IMR-90 (cell line): ENCODE results near the gene CA11. TPM values are rescaled to one million over a fixed set of nuclear protein-coding genes. Genes with fewer than 3 reads are reported as not detected.

Experiments used
- ATAC-seq: fragments of 200-7000 bp; cut with Tn5 transposase; 2 replicates; pipeline ENCODE4 v1.9.1; 2020; ENCODE audit warnings: low read depth, mild to moderate bottlenecking, moderate library complexity
- BruUV-seq: library from RNA; stranded (reverse); fragments of 400-500 nt; replicated peaks from 2 replicates; lab custom pipeline; 2021; lab: Mats Ljungman, UMichigan
- CTCF ChIA-PET: fragments of 300-600 bp; formaldehyde crosslinking; extraction: SDS; loops from one replicate; lab custom pipeline; 2021; ENCODE audit warnings: antibody characterized with exemption; lab: Yijun Ruan, JAX
- POLR2A ChIA-PET: fragments of 300-600 bp; sonication (Branson Sonifier 250); formaldehyde crosslinking; loops from one replicate; lab custom pipeline; 2022; ENCODE audit warnings: antibody characterized with exemption; ENCODE audit not compliant: unreplicated experiment; lab: Charles Lee
- DNase-seq: peaks from one replicate; pipeline ENCODE4 v3.0.0; 2013
- H2AFZ ChIP-seq: replicated peaks from 2 replicates; pipeline ENCODE3; 2013; ENCODE audit warnings: low read length, mild to moderate bottlenecking; ENCODE audit not compliant: poor library complexity
- H2AK5ac ChIP-seq: 2 replicates; pipeline ENCODE4 v1.6.1; 2013; ENCODE audit warnings: low read depth, low read length, inconsistent platforms
- H2AK9ac ChIP-seq: replicated peaks from 2 replicates; pipeline ENCODE3; 2013; ENCODE audit warnings: mild to moderate bottlenecking, low read depth, low read length, moderate library complexity; ENCODE audit not compliant: poor library complexity
- H2BK120ac ChIP-seq: 2 replicates; pipeline ENCODE4 v1.6.1; 2013; ENCODE audit warnings: low read depth, low read length, inconsistent platforms
- H2BK15ac ChIP-seq: 3 replicates; pipeline ENCODE4 v1.6.1; 2013; ENCODE audit warnings: low read depth, low read length, inconsistent platforms
- H2BK20ac ChIP-seq: 2 replicates; pipeline ENCODE4 v1.6.1; 2013; ENCODE audit warnings: low read depth, mild to moderate bottlenecking, inconsistent platforms, low read length, moderate library complexity
- H2BK5ac ChIP-seq: 2 replicates; pipeline ENCODE4 v1.6.1; 2013; ENCODE audit warnings: mild to moderate bottlenecking, low read depth, low read length, inconsistent platforms; ENCODE audit not compliant: poor library complexity, severe bottlenecking
- H3K14ac ChIP-seq: replicated peaks from 2 replicates; pipeline ENCODE4 v1.6.1; 2013; ENCODE audit warnings: low read depth, low read length, inconsistent platforms
- H3K18ac ChIP-seq: 2 replicates; pipeline ENCODE4 v1.6.1; 2013; ENCODE audit warnings: low read depth, low read length, control low read depth
- H3K23ac ChIP-seq: 2 replicates; pipeline ENCODE4 v1.6.1; 2013; ENCODE audit warnings: low read depth, low read length, inconsistent platforms
- H3K27ac ChIP-seq: 2 replicates; pipeline ENCODE4 v1.5.1; 2013; ENCODE audit warnings: mild to moderate bottlenecking, control low read depth, low read length; ENCODE audit not compliant: insufficient read depth
- H3K27me3 ChIP-seq: 2 replicates; pipeline ENCODE4 v1.6.1; 2013; ENCODE audit warnings: low read length; ENCODE audit not compliant: control insufficient read depth, insufficient read depth
- H3K36me3 ChIP-seq: 2 replicates; pipeline ENCODE4 v1.6.1; 2013; ENCODE audit warnings: low read length, mixed read lengths; ENCODE audit not compliant: control insufficient read depth, insufficient read depth
- H3K4ac ChIP-seq: 2 replicates; pipeline ENCODE4 v1.6.1; 2013; ENCODE audit warnings: low read depth, low read length, inconsistent platforms
- H3K4me1 ChIP-seq: 2 replicates; pipeline ENCODE4 v1.6.1; 2013; ENCODE audit warnings: low read length, mixed read lengths; ENCODE audit not compliant: control insufficient read depth, insufficient read depth
- H3K4me2 ChIP-seq: 2 replicates; pipeline ENCODE4 v1.6.1; 2013; ENCODE audit warnings: low read depth, mild to moderate bottlenecking, control low read depth, low read length, moderate library complexity
- H3K4me3 ChIP-seq: 2 replicates; pipeline ENCODE4 v1.5.1; 2013; ENCODE audit warnings: low read depth, mild to moderate bottlenecking, control low read depth, low read length, moderate library complexity; ENCODE audit not compliant: insufficient read depth
- H3K56ac ChIP-seq: 2 replicates; pipeline ENCODE4 v1.6.1; 2013; ENCODE audit warnings: low read length, inconsistent platforms; ENCODE audit not compliant: insufficient read depth; ENCODE audit errors: extremely low read depth
- H3K79me1 ChIP-seq, 2 experiments: 2 replicates each; pipeline ENCODE4 v1.6.1; 2013; ENCODE audit warnings: low read length in 2 of 2, inconsistent platforms in 1 of 2, low read depth in 1 of 2
- H3K9ac ChIP-seq: 2 replicates; pipeline ENCODE4 v1.6.1; 2013; ENCODE audit warnings: low read depth, low read length, control low read depth
- H3K9me1 ChIP-seq: 2 replicates; pipeline ENCODE4 v1.6.1; 2013; ENCODE audit warnings: low read length, inconsistent platforms; ENCODE audit not compliant: insufficient read depth
- H3K9me3 ChIP-seq: 2 replicates; pipeline ENCODE4 v1.6.1; 2013; ENCODE audit warnings: low read length; ENCODE audit not compliant: control insufficient read depth, insufficient read depth
- H4K20me1 ChIP-seq: 2 replicates; pipeline ENCODE4 v1.6.1; 2013; ENCODE audit warnings: low read length, inconsistent platforms; ENCODE audit not compliant: insufficient read depth
- H4K5ac ChIP-seq: 2 replicates; pipeline ENCODE4 v1.6.1; 2013; ENCODE audit warnings: mild to moderate bottlenecking, low read depth, low read length, control low read depth
- H4K8ac ChIP-seq, 2 experiments: 2 replicates each; pipeline ENCODE4 v1.6.1; 2013; ENCODE audit warnings: low read depth in 2 of 2, low read length in 2 of 2, control low read depth in 1 of 2, inconsistent platforms in 1 of 2
- H4K91ac ChIP-seq: 2 replicates; pipeline ENCODE4 v1.6.1; 2013; ENCODE audit warnings: low read depth, low read length, inconsistent platforms; ENCODE audit not compliant: insufficient read depth
- BHLHE40 ChIP-seq: fragments of 150-350 bp; IDR thresholded peaks from 2 replicates; pipeline ENCODE4 v1.6.1; 2016; ENCODE audit warnings: mild to moderate bottlenecking, low read depth, low read length
- CEBPB ChIP-seq: IDR thresholded peaks from 2 replicates; pipeline ENCODE4 v1.6.1; 2012; ENCODE audit warnings: low read depth, low read length, improper control_type of control experiment
- CHD1 ChIP-seq: IDR thresholded peaks from 2 replicates; pipeline ENCODE4 v1.6.1; 2012; ENCODE audit warnings: low read depth, low read length, improper control_type of control experiment
- CTCF ChIP-seq: conservative IDR thresholded peaks from 2 replicates; pipeline ENCODE4 v1.5.1; 2012; ENCODE audit warnings: mild to moderate bottlenecking, low read depth, low read length, improper control_type of control experiment
- FOS ChIP-seq: fragments of 150-350 bp; IDR thresholded peaks from 2 replicates; pipeline ENCODE4 v1.6.1; 2016; ENCODE audit warnings: low read depth, low read length
- MAFK ChIP-seq: IDR thresholded peaks from 2 replicates; pipeline ENCODE4 v1.6.1; 2012; ENCODE audit warnings: low read depth, low read length, improper control_type of control experiment
- MAZ ChIP-seq: IDR thresholded peaks from 2 replicates; pipeline ENCODE4 v1.6.1; 2012; ENCODE audit warnings: low read depth, mild to moderate bottlenecking, low read length, improper control_type of control experiment, moderate library complexity, borderline replicate concordance
- MXI1 ChIP-seq: IDR thresholded peaks from 2 replicates; pipeline ENCODE4 v1.6.1; 2012; ENCODE audit warnings: low read depth, mild to moderate bottlenecking, low read length, moderate library complexity, borderline replicate concordance
- NFE2L2 ChIP-seq: fragments of 150-350 bp; IDR thresholded peaks from 2 replicates; pipeline ENCODE4 v1.6.1; 2016; ENCODE audit warnings: low read depth, mild to moderate bottlenecking, low read length
- POLR2A ChIP-seq: IDR thresholded peaks from 2 replicates; pipeline ENCODE4 v1.6.1; 2012; ENCODE audit warnings: mild to moderate bottlenecking, low read depth, low read length
- RAD21 ChIP-seq: IDR thresholded peaks from 2 replicates; pipeline ENCODE4 v1.6.1; 2012; ENCODE audit warnings: low read length, improper control_type of control experiment
- RCOR1 ChIP-seq: IDR thresholded peaks from 2 replicates; pipeline ENCODE4 v1.6.1; 2012; ENCODE audit warnings: mild to moderate bottlenecking, low read length, improper control_type of control experiment; ENCODE audit not compliant: insufficient replicate concordance
- RFX5 ChIP-seq: IDR thresholded peaks from 2 replicates; pipeline ENCODE4 v1.8.0; 2012; ENCODE audit warnings: low read depth, mild to moderate bottlenecking, low read length, moderate library complexity
- SMC3 ChIP-seq: fragments of 150-350 bp; IDR thresholded peaks from 2 replicates; pipeline ENCODE4 v1.6.1; 2016; ENCODE audit warnings: low read depth, mild to moderate bottlenecking, antibody characterized with exemption, low read length, moderate library complexity
- WGBS, 2 experiments: methylation state at CpG; one replicate each; pipeline versions ENCODE4 v1.1.5 to v1.1.7; 2013; ENCODE audit warnings: missing lambda C conversion rate in 2 of 2; ENCODE audit not compliant: insufficient read length in 1 of 2; ENCODE audit errors: extremely low coverage in 2 of 2; 5-methylcytosine and 5-hydroxymethylcytosine counted together
- dilution Hi-C: fragments of 300-500 bp; cut with HindIII; formaldehyde crosslinking; loops from one replicate; pipeline ENCODE4 v1.14.3; 2018; ENCODE audit warnings: low sequenced_read_pairs; ENCODE audit not compliant: unreplicated experiment
- in situ Hi-C: fragments of 300-500 bp; cut with MboI; formaldehyde crosslinking; loops from 3 replicates; pipeline ENCODE4 v1.14.3; 2019; ENCODE audit warnings: low sequenced_read_pairs, inconsistent platforms, mixed read lengths
- intact Hi-C: fragments of 100-400 bp; cut with micrococcal nuclease; formaldehyde crosslinking; loops from 2 replicates; pipeline ENCODE4 v1.10.0; 2022
- polyA plus RNA-seq, 3 experiments: library from polyadenylated mRNA; depleted of rRNA; stranded (reverse); fragments of >200 nt; gene quantifications; 2 replicates each; pipeline ENCODE4 v1.2.3, GENCODE V29; 2012; ENCODE audit warnings: low replicate concordance in 1 of 3
- total RNA-seq: library from RNA; depleted of rRNA; stranded (reverse); fragments of >200 nt; gene quantifications from 2 replicates; pipeline ENCODE4 v1.2.3, GENCODE V29; 2012
- TF ChIP-seq, protein P1 (sequence below): fragments of 150-350 bp; IDR thresholded peaks from 2 replicates; pipeline ENCODE4 v1.6.1; 2017; ENCODE audit warnings: mild to moderate bottlenecking, antibody characterized with exemption, low read length, low read depth
- TF ChIP-seq, protein P2 (sequence below): fragments of 150-350 bp; IDR thresholded peaks from 2 replicates; pipeline ENCODE4 v1.6.1; 2016; ENCODE audit warnings: low read depth, mild to moderate bottlenecking, low read length, moderate library complexity, borderline replicate concordance

Gene CA11
- total and polyA plus RNA-seq, 2 of the 4 experiments (the other 2 are of a cell fraction), result 1.3 to 2.9 TPM

- WGBS, 2 experiments, result 87% methylated on average over 15 of the region's 21 CpGs; no CpG with 5 or more reads in 1 of the 2 experiments
- no TSS peak for BruUV-seq
- in situ Hi-C loops, result no loop called here
- intact Hi-C loops, result no loop called here
- Histone ChIP-seq H3K36me3 (no peaks in the 10 kb centered on the region), H3K9me1 (no peaks in the 10 kb centered on the region), H3K27ac (no peak overlapping the region), H4K5ac (no peak overlapping the region), H2BK15ac (no peak overlapping the region), H3K9me3 (no peaks in the 10 kb centered on the region), H3K27me3 (peaks cover 17% of the 10 kb centered on the region), H4K91ac (no peak overlapping the region), H3K4me2 (no peak overlapping the region), H3K4ac (no peak overlapping the region), H2AK5ac (no peak overlapping the region), H3K4me3 (no peak overlapping the region), H2BK120ac (no peak overlapping the region), H2AK9ac (no peak overlapping the region), H4K20me1 (no peaks in the 10 kb centered on the region), H2BK5ac (no peak overlapping the region), H3K23ac (no peak overlapping the region), H3K14ac (no peak overlapping the region), H2AFZ (no peak overlapping the region), H2BK20ac (no peak overlapping the region), H3K9ac (no peak overlapping the region), H4K8ac (no peak overlapping the region), H3K79me1 (no peaks in the 10 kb centered on the region), H3K18ac (no peak overlapping the region), H3K56ac (no peak overlapping the region), H3K4me1 (no peaks in the 10 kb centered on the region)
- POLR2A ChIA-PET, result no interaction called here
- DNase-seq, result no peak
- dilution Hi-C loops, result no loop called here
- no peak for ATAC-seq
- CTCF ChIA-PET, result no interaction called here
- TF ChIP-seq MAFK (no peak), FOS (no peak), BHLHE40 (no peak), CTCF (no peak), CEBPB (no peak), MAZ (no peak), POLR2A (no peak), NFE2L2 (no peak), CHD1 (no peak), MXI1 (no peak), RCOR1 (no peak), SMC3 (no peak), RAD21 (no peak), RFX5 (no peak)
- TF ChIP-seq, protein P1, sequence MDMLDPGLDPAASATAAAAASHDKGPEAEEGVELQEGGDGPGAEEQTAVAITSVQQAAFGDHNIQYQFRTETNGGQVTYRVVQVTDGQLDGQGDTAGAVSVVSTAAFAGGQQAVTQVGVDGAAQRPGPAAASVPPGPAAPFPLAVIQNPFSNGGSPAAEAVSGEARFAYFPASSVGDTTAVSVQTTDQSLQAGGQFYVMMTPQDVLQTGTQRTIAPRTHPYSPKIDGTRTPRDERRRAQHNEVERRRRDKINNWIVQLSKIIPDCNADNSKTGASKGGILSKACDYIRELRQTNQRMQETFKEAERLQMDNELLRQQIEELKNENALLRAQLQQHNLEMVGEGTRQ, result no peak
- TF ChIP-seq, protein P2, sequence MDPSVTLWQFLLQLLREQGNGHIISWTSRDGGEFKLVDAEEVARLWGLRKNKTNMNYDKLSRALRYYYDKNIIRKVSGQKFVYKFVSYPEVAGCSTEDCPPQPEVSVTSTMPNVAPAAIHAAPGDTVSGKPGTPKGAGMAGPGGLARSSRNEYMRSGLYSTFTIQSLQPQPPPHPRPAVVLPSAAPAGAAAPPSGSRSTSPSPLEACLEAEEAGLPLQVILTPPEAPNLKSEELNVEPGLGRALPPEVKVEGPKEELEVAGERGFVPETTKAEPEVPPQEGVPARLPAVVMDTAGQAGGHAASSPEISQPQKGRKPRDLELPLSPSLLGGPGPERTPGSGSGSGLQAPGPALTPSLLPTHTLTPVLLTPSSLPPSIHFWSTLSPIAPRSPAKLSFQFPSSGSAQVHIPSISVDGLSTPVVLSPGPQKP, result no peak
Measured at GRCh38 chr19:48600679-48601417, 45.1 kb downstream of the CA11 start.
